OCI-LY3 (cell line): Measurements from ENCODE around the gene DLGAP3.

Experiments used
- H2AFZ ChIP-seq: fragments of 200-600, 300-600 bp; shearing (Covaris generic); 2 replicates; pipeline ENCODE4 v1.6.0; 2014; ENCODE audit warnings: antibody characterized with exemption, low read depth, low read length
- H3K27ac ChIP-seq: fragments of 200-600, 300-600 bp; sonication (generic); 2 replicates; pipeline ENCODE4 v1.5.1; 2014; ENCODE audit warnings: mild to moderate bottlenecking, low read length, moderate library complexity, mixed read lengths
- H3K27me3 ChIP-seq: fragments of 200-600, 300-600 bp; sonication (generic); 2 replicates; pipeline ENCODE4 v1.6.1; 2014; ENCODE audit warnings: low read depth, low read length, mixed read lengths
- H3K36me3 ChIP-seq: fragments of 200-600, 300-600 bp; sonication (generic); replicated peaks from 2 replicates; pipeline ENCODE3; 2014; ENCODE audit warnings: low read depth, low read length, mixed read lengths
- H3K4me1 ChIP-seq: fragments of 300-600, 200-600 bp; sonication (generic); 2 replicates; pipeline ENCODE4 v1.6.1; 2014; ENCODE audit warnings: low read length, mixed read lengths
- H3K4me2 ChIP-seq: fragments of 200-600, 300-600 bp; sonication (generic); 2 replicates; pipeline ENCODE4 v1.6.1; 2014; ENCODE audit warnings: low read length, mixed read lengths
- H3K4me3 ChIP-seq: fragments of 300-600, 200-600 bp; sonication (generic); 2 replicates; pipeline ENCODE4 v1.5.1; 2014; ENCODE audit warnings: antibody characterized with exemption, mild to moderate bottlenecking, low read length, moderate library complexity
- H3K79me2 ChIP-seq: fragments of 300-600, 200-600 bp; shearing (Covaris generic); 2 replicates; pipeline ENCODE4 v1.6.1; 2014; ENCODE audit warnings: mild to moderate bottlenecking, low read length, mixed read lengths
- H3K9ac ChIP-seq: fragments of 300-600, 200-600 bp; shearing (Covaris generic); 2 replicates; pipeline ENCODE4 v1.6.0; 2014; ENCODE audit warnings: mild to moderate bottlenecking, low read length, moderate library complexity
- H3K9me3 ChIP-seq: fragments of 200-600, 300-600 bp; shearing (Covaris generic); 2 replicates; pipeline ENCODE4 v1.6.1; 2014; ENCODE audit warnings: low read length, mixed read lengths; ENCODE audit not compliant: insufficient read depth
- H4K20me1 ChIP-seq: fragments of 200-600, 300-600 bp; sonication (generic); 2 replicates; pipeline ENCODE4 v1.6.1; 2016; ENCODE audit warnings: low read length, mixed read lengths; ENCODE audit not compliant: insufficient read depth
- CTCF ChIP-seq: fragments of 200-600, 300-600 bp; sonication (generic); IDR thresholded peaks from 2 replicates; pipeline ENCODE4 v1.5.1; 2014; ENCODE audit warnings: antibody characterized with exemption, low read length, low read depth
- EZH2phosphoT487 ChIP-seq: fragments of 200-600 bp; shearing (Covaris generic); IDR thresholded peaks from 2 replicates; pipeline ENCODE4 v1.6.1; 2018; ENCODE audit warnings: antibody characterized with exemption, mixed run types, low read depth

The DLGAP3 gene

GRCh38 chr1:34870395-34870794, 59.1 kb downstream of the DLGAP3 start:
- TF ChIP-seq CTCF (no peak), EZH2phosphoT487 (no peak)
- H3K79me2 ChIP-seq: no peaks in the 10 kb centered on the region
- peaks cover 6% of the 10 kb centered on the region; the same call in 1 of the 2 replicates for H3K4me1 ChIP-seq
- no peaks in the 10 kb centered on the region for H3K36me3 ChIP-seq
- peaks cover 11% of the 10 kb centered on the region; the same call in 1 of the 2 replicates for H3K27me3 ChIP-seq
- H2AFZ ChIP-seq: no peak overlapping the region
- H3K9me3 ChIP-seq: no peaks in the 10 kb centered on the region
- no peak overlapping the region for H3K4me2 ChIP-seq
- H3K27ac ChIP-seq: no peak overlapping the region
- H3K4me3 ChIP-seq: no peak overlapping the region
- H3K9ac ChIP-seq: no peak overlapping the region
- H4K20me1 ChIP-seq: no peaks in the 10 kb centered on the region

GRCh38 chr1:34869760-34870159, 59.7 kb downstream of the DLGAP3 start:
- H3K79me2 ChIP-seq: no peaks in the 10 kb centered on the region
- TF ChIP-seq EZH2phosphoT487: no peak
- TF ChIP-seq CTCF: no peak
- no peak overlapping the region for H3K27ac ChIP-seq
- H3K36me3 ChIP-seq: no peaks in the 10 kb centered on the region
- H4K20me1 ChIP-seq: no peaks in the 10 kb centered on the region
- no peak overlapping the region for H3K4me2 ChIP-seq
- no peaks in the 10 kb centered on the region for H3K9me3 ChIP-seq
- no peak overlapping the region for H2AFZ ChIP-seq
- peaks cover 11% of the 10 kb centered on the region; the same call in 1 of the 2 replicates for H3K27me3 ChIP-seq
- H3K9ac ChIP-seq: no peak overlapping the region
- H3K4me1 ChIP-seq: peaks cover 10% of the 10 kb centered on the region; the same call in 1 of the 2 replicates
- H3K4me3 ChIP-seq: no peak overlapping the region

- Histone ChIP-seq H3K4me1 (peaks cover 10% of the 10 kb centered on the region; the same call in 1 of the 2 replicates), H3K4me3 (no peak overlapping the region), H3K79me2 (no peaks in the 10 kb centered on the region), H4K20me1 (no peaks in the 10 kb centered on the region), H3K27ac (no peak overlapping the region), H3K36me3 (no peaks in the 10 kb centered on the region), H2AFZ (no peak overlapping the region), H3K9me3 (no peaks in the 10 kb centered on the region), H3K9ac (no peak overlapping the region), H3K4me2 (no peak overlapping the region), H3K27me3 (peaks cover 5% of the 10 kb centered on the region; the same call in 1 of the 2 replicates)
- no peak for TF ChIP-seq CTCF
These were observed 61.0 kb downstream of the DLGAP3 start for GRCh38 chr1:34868230-34869049.

GRCh38 chr1:34867415-34867814, 62.0 kb downstream of the DLGAP3 start:
- H4K20me1 ChIP-seq: no peaks in the 10 kb centered on the region
- no peak overlapping the region for H3K4me3 ChIP-seq
- TF ChIP-seq CTCF (no peak), EZH2phosphoT487 (no peak)
- no peak overlapping the region for H3K27ac ChIP-seq
- H3K27me3 ChIP-seq: no peaks in the 10 kb centered on the region
- no peaks in the 10 kb centered on the region for H3K9me3 ChIP-seq
- H3K79me2 ChIP-seq: no peaks in the 10 kb centered on the region
- no peak overlapping the region for H3K9ac ChIP-seq
- H3K4me2 ChIP-seq: no peak overlapping the region
- peaks cover 10% of the 10 kb centered on the region; the same call in 1 of the 2 replicates for H3K4me1 ChIP-seq
- no peaks in the 10 kb centered on the region for H3K36me3 ChIP-seq
- H2AFZ ChIP-seq: no peak overlapping the region
